ENCODE results near the gene ARHGEF26. TPM values are rescaled to one million over a fixed set of nuclear protein-coding genes. Genes with fewer than 3 reads are reported as not detected.

The ARHGEF26 gene
- total RNA-seq, 1 donor from 2014 or later, result 0.53 TPM

DNA sequence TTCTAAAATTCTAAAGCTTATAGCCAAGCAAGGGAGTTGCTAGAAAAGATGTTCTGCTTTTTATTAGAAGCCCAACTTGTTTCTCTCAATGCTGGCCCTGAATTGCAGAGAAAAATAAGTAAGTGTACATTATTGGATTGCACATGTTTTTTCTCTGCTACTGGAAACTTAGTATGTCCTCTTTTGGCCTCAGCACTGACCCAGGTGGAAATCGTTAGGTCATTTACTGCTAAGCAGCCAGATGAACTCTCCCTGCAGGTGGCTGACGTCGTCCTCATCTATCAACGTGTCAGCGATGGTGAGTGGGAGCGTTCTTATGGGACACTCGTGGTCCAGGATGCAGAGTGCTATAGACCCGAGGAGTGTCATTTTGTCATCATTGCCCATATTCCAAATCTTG lies 133.3 kb downstream of the ARHGEF26 start:
- Histone ChIP-seq H3K36me3 (ENCODE audit: control insufficient read depth, insufficient read depth, low read length) (peaks cover 3% of the 10 kb centered on the region), H3K4me3 (ENCODE audit: low read depth, low read length) (no peak overlapping the region), H3K27me3 (ENCODE audit: control insufficient read depth, insufficient read depth, low read length) (no peaks in the 10 kb centered on the region)
- FAIRE-seq, result no peak
- TF ChIP-seq CTCF (IDR thresholded peaks at IDR 0.05; ENCODE audit: insufficient read depth, low read length, severe bottlenecking), result no peak
- DNase-seq (ENCODE audit: low read depth), result no peak

GRCh38 chr3:154273381-154273780 lies 152.2 kb downstream of the ARHGEF26 start:
- H3K36me3 ChIP-seq (ENCODE audit: control insufficient read depth, insufficient read depth, low read length), result peaks cover 6% of the 10 kb centered on the region
- DNase-seq (ENCODE audit: low read depth) (no peak), FAIRE-seq (no peak)
- TF ChIP-seq CTCF (IDR thresholded peaks at IDR 0.05; ENCODE audit: insufficient read depth, low read length, severe bottlenecking), result no peak
- H3K4me3 ChIP-seq (ENCODE audit: low read depth, low read length), result no peak overlapping the region
- H3K27me3 ChIP-seq (ENCODE audit: control insufficient read depth, insufficient read depth, low read length), result no peaks in the 10 kb centered on the region

DNA sequence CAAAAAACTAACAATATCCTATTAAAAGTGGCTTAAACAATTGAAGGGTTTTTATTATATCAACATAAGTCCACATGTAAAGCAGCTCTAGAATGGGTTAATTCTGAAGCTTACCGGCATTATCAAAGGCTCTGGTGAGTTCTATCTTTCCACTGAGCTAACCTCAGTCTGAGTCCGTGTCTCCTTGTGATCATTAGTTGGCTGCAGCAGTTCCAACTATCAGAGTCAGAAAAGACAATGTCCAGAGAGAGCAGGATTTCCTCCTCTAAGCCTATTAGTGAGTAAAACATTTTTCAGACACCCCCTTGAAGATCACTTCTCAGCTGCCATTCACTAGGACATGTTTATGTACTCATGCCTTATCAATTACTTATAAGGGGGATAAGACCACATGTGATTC lies 153.2 kb downstream of the ARHGEF26 start:
- H3K4me3 ChIP-seq (ENCODE audit: low read depth, low read length), result no peak overlapping the region
- DNase-seq (ENCODE audit: low read depth) (no peak), FAIRE-seq (no peak)
- peaks cover 6% of the 10 kb centered on the region for H3K36me3 ChIP-seq (ENCODE audit: control insufficient read depth, insufficient read depth, low read length)
- TF ChIP-seq CTCF (IDR thresholded peaks at IDR 0.05; ENCODE audit: insufficient read depth, low read length, severe bottlenecking), result no peak
- H3K27me3 ChIP-seq (ENCODE audit: control insufficient read depth, insufficient read depth, low read length), result no peaks in the 10 kb centered on the region

GRCh38 chr3:154275292-154275691 lies 154.1 kb downstream of the ARHGEF26 start:
- no peak for DNase-seq (ENCODE audit: low read depth)
- TF ChIP-seq CTCF (IDR thresholded peaks at IDR 0.05; ENCODE audit: insufficient read depth, low read length, severe bottlenecking), result no peak
- no peaks in the 10 kb centered on the region for H3K27me3 ChIP-seq (ENCODE audit: control insufficient read depth, insufficient read depth, low read length)
- peaks cover 5% of the 10 kb centered on the region for H3K36me3 ChIP-seq (ENCODE audit: control insufficient read depth, insufficient read depth, low read length)
- no peak overlapping the region for H3K4me3 ChIP-seq (ENCODE audit: low read depth, low read length)
- no peak for FAIRE-seq

- FAIRE-seq (no peak), DNase-seq (ENCODE audit: low read depth) (no peak)
- peaks cover 5% of the 10 kb centered on the region for H3K36me3 ChIP-seq (ENCODE audit: control insufficient read depth, insufficient read depth, low read length)
- TF ChIP-seq CTCF (IDR thresholded peaks at IDR 0.05; ENCODE audit: insufficient read depth, low read length, severe bottlenecking), result no peak
- no peaks in the 10 kb centered on the region for H3K27me3 ChIP-seq (ENCODE audit: control insufficient read depth, insufficient read depth, low read length)
- H3K4me3 ChIP-seq (ENCODE audit: low read depth, low read length), result no peak overlapping the region
Measured at GRCh38 chr3:154275965-154276364, 154.8 kb downstream of the ARHGEF26 start.

DNA sequence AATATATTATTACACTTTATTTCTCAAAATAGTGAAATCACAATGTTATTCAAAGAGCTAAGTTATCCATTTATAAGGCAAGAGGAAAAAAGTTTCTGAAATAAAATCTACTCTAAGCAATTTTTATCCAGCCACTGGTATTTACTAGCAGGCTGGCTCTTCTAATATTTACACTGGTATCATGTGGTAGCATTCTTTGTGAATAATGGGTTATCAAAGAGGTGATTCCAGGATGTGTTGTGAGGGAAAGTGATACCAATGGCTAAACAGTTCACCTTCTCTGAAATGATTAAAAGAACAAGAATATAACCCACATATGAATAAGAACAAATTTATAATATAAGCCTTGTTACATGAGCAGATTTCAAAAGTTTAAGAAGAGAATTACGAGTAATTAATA lies 159.0 kb downstream of the ARHGEF26 start:
- no peak for FAIRE-seq
- no peak for DNase-seq (ENCODE audit: low read depth)
- H3K4me3 ChIP-seq (ENCODE audit: low read depth, low read length), result no peak overlapping the region
- no peaks in the 10 kb centered on the region for H3K27me3 ChIP-seq (ENCODE audit: control insufficient read depth, insufficient read depth, low read length)
- peaks cover 2% of the 10 kb centered on the region for H3K36me3 ChIP-seq (ENCODE audit: control insufficient read depth, insufficient read depth, low read length)
- no peak for TF ChIP-seq CTCF (IDR thresholded peaks at IDR 0.05; ENCODE audit: insufficient read depth, low read length, severe bottlenecking)

Measured in bronchial epithelial cell (primary cell).